B cell (primary cell): ENCODE results near the gene SLC2A4. TPM values are rescaled to one million over a fixed set of nuclear protein-coding genes. Genes with fewer than 3 reads are reported as not detected.
A peak's percentile ranks its signal among the peaks of the same experiment; 100 is the strongest.

ENCODE experiments used
- ATAC-seq: fragments of 200-7000 bp; cut with Tn5 transposase; one replicate; pipeline ENCODE4 v1.10.0; 2021; ENCODE audit warnings: low read depth, mild to moderate bottlenecking, moderate number of reproducible peaks, moderate library complexity
- CTCF ChIA-PET: fragments of 350-600 bp; sonication (Branson Sonifier 250); formaldehyde crosslinking; loops from one replicate; lab custom pipeline; 2021; ENCODE audit warnings: antibody characterized with exemption, inconsistent platforms; lab: Charles Lee
- POLR2A ChIA-PET: fragments of 350-600 bp; sonication (Branson Sonifier 250); formaldehyde crosslinking; loops from one replicate; lab custom pipeline; 2021; ENCODE audit warnings: antibody characterized with exemption; lab: Charles Lee
- DNase-seq: peaks from one replicate; pipeline ENCODE4 v3.0.0; 2013
- H2AFZ ChIP-seq: 2 replicates; pipeline ENCODE4 v1.6.1; 2012; ENCODE audit warnings: mild to moderate bottlenecking, low read depth, low read length; ENCODE audit not compliant: insufficient read depth, poor library complexity, severe bottlenecking
- H3K27ac ChIP-seq, 2 donors: 1 replicate in 1 of 2; 2 replicates in 1 of 2; pipeline ENCODE4 v1.5.1; 2012 to 2013; ENCODE audit warnings: low read length in 2 of 2, mild to moderate bottlenecking in 2 of 2, moderate library complexity in 1 of 2
- H3K27me3 ChIP-seq, 4 experiments: fragments of 200-600 bp in 1 of 4; sonication (generic) in 1 of 4; replicated peaks in 1 of 4; 1 replicate in 2 of 4; 2 replicates in 2 of 4; pipeline versions ENCODE4 v1.6.1 to v1.7.0; 2013 to 2016; ENCODE audit warnings: low read length in 3 of 4, mild to moderate bottlenecking in 2 of 4, mixed read lengths in 1 of 4, moderate library complexity in 1 of 4; ENCODE audit not compliant: insufficient read depth in 4 of 4, control insufficient read depth in 3 of 4; ENCODE audit errors: control extremely low read depth in 1 of 4
- H3K36me3 ChIP-seq, 2 experiments: replicated peaks in 1 of 2; 1 replicate in 1 of 2; 2 replicates in 1 of 2; pipeline versions ENCODE4 v1.6.1 to v1.7.1; 2013; ENCODE audit warnings: low read length in 1 of 2; ENCODE audit not compliant: insufficient read depth in 2 of 2, control insufficient read depth in 1 of 2; ENCODE audit errors: control extremely low read depth in 1 of 2, extremely low read depth in 1 of 2
- H3K4me1 ChIP-seq, 2 donors: fragments of 200-600 bp in 1 of 2; sonication (generic) in 1 of 2; 1 replicate in 1 of 2; 2 replicates in 1 of 2; pipeline versions ENCODE4 v1.5.1 to v1.6.1; 2013 to 2017; ENCODE audit warnings: low read length in 2 of 2; ENCODE audit not compliant: control insufficient read depth in 2 of 2, insufficient read depth in 2 of 2
- H3K4me2 ChIP-seq: replicated peaks from 2 replicates; pipeline ENCODE3; 2012; ENCODE audit warnings: mild to moderate bottlenecking, low read depth, low read length; ENCODE audit not compliant: poor library complexity, severe bottlenecking
- H3K4me3 ChIP-seq, 5 experiments: fragments of 200-600 bp in 1 of 5; sonication (generic) in 1 of 5; 1 replicate in 3 of 5; 2 replicates in 2 of 5; pipeline versions ENCODE4 v1.5.1 to v1.7.0; 2011 to 2016; ENCODE audit warnings: low read length in 4 of 5, mild to moderate bottlenecking in 4 of 5, low read depth in 2 of 5, control low read depth in 1 of 5, moderate library complexity in 1 of 5; ENCODE audit not compliant: insufficient read depth in 1 of 5; ENCODE audit errors: control extremely low read depth in 1 of 5, extremely low read depth in 1 of 5
- H3K79me2 ChIP-seq: fragments of 200-600 bp; sonication (generic); one replicate; pipeline ENCODE4 v1.6.0; 2016; ENCODE audit warnings: low read length; ENCODE audit not compliant: control insufficient read depth, insufficient read depth
- H3K9ac ChIP-seq: fragments of 200-600 bp; sonication (generic); 2 replicates; pipeline ENCODE4 v1.6.1; 2017; ENCODE audit warnings: mild to moderate bottlenecking, low read length, moderate library complexity
- H3K9me3 ChIP-seq, 3 donors: one replicate each; pipeline versions ENCODE4 v1.6.1 to v1.7.1; 2013; ENCODE audit warnings: low read length in 2 of 3; ENCODE audit not compliant: control insufficient read depth in 2 of 3, insufficient read depth in 1 of 3; ENCODE audit errors: control extremely low read depth in 1 of 3
- H4K20me1 ChIP-seq: 2 replicates; pipeline ENCODE4 v1.6.0; 2012; ENCODE audit warnings: mild to moderate bottlenecking, low read length; ENCODE audit not compliant: insufficient read depth, control insufficient read depth, poor library complexity, severe bottlenecking
- H3K27ac Mint-ChIP-seq: one replicate; pipeline ENCODE4 v1.8.0; 2021; ENCODE audit warnings: mixed read lengths
- H3K27me3 Mint-ChIP-seq: one replicate; pipeline ENCODE4 v1.8.0; 2021; ENCODE audit warnings: mixed read lengths
- H3K4me1 Mint-ChIP-seq: one replicate; pipeline ENCODE4 v1.8.0; 2021; ENCODE audit warnings: mixed read lengths
- H3K4me3 Mint-ChIP-seq: one replicate; pipeline ENCODE4 v1.8.0; 2021; ENCODE audit warnings: mixed read lengths
- H3K9me3 Mint-ChIP-seq: one replicate; pipeline ENCODE4 v1.8.0; 2022; ENCODE audit warnings: mixed read lengths; ENCODE audit not compliant: insufficient read depth
- CTCF ChIP-seq: fragments of 200-600 bp; IDR thresholded peaks from one replicate; pipeline ENCODE4 v1.8.0; 2022; ENCODE audit warnings: antibody characterized with exemption, mild to moderate bottlenecking
- EZH2 ChIP-seq: IDR thresholded peaks from 2 replicates; pipeline ENCODE4 v1.6.1; 2012; ENCODE audit warnings: borderline replicate concordance, low read depth, mild to moderate bottlenecking, moderate library complexity, low read length; ENCODE audit not compliant: insufficient read depth, poor library complexity, severe bottlenecking
- WGBS: methylation state at CpG from one replicate; pipeline ENCODE4 v1.1.5; 2013; ENCODE audit warnings: missing lambda C conversion rate; ENCODE audit not compliant: insufficient coverage; 5-methylcytosine and 5-hydroxymethylcytosine counted together
- intact Hi-C: fragments of 100-400 bp; cut with micrococcal nuclease; formaldehyde crosslinking; loops from one replicate; pipeline ENCODE4 v1.10.0; 2022
- polyA plus RNA-seq: library from polyadenylated mRNA; depleted of rRNA; stranded (reverse); fragments of >200 nt; gene quantifications from 2 replicates; pipeline ENCODE4 v1.2.3, GENCODE V29; 2012
- total RNA-seq, 2 donors: library from RNA; stranded (reverse); fragments of 120-200 nt in 1 of 2; gene quantifications; 1 replicate in 1 of 2; 2 replicates in 1 of 2; pipeline versions ENCODE4 v1.2.3 to v1.2.4, GENCODE V29; 2013 to 2022

The SLC2A4 gene
- total and polyA plus RNA-seq, 2 donors (not counting 1 experiment from before 2014, with no cell fraction given) = not detected

GRCh38 chr17:7252176-7253043 lies 29.1 kb upstream of the SLC2A4 start, which contains the start of gene ELP5:
Gene ELP5, plus strand, starts transcription at chr17:7252215. Its CDS starts 336 bp downstream, at chr17:7252551.
- TF ChIP-seq EZH2 (no peak), CTCF (no peak)
- CTCF ChIA-PET = interaction anchor here (0.8 to 1.6 kb wide), 3 partner anchors 11 to 44 kb away, joined by 3 to 6 read pairs (median 3); partner anchors contain the start of gene PHF23

More at GRCh38 chr17:7252176-7253043, 29.1 kb upstream of the SLC2A4 start, which contains the start of gene ELP5:
- H3K9me3 ChIP-seq = no peaks in the 10 kb centered on the region
- peak within 1 kb of the TSS; percentile 94 for H3K9ac ChIP-seq
- Mint-ChIP-seq H3K27ac (peak within 1 kb of the TSS; percentile 100), H3K27me3 (no peaks in the 10 kb centered on the region), H3K4me3 (peak within 1 kb of the TSS; percentile 98), H3K4me1 (peaks cover 44% of the 10 kb centered on the region), H3K9me3 (no peaks in the 10 kb centered on the region)
- ATAC-seq = peak; percentile 64
- H3K36me3 ChIP-seq = peaks cover 6 to 33% of the 10 kb centered on the region in 2 experiments
- peak; percentile 100 for DNase-seq
- H3K27ac ChIP-seq = peak within 1 kb of the TSS; percentile 98 to 100
- H2AFZ ChIP-seq = peak within 1 kb of the TSS; percentile 86
- no peaks in the 10 kb centered on the region for H3K27me3 ChIP-seq
- peaks cover 52% of the 10 kb centered on the region for H3K79me2 ChIP-seq
- peak within 1 kb of the TSS; percentile 69 to 90 (median 78) for H3K4me3 ChIP-seq
- intact Hi-C loops = loop anchor here (1.0 to 5.0 kb wide), 10 partner anchors 38 to 605 kb away; partner anchors contain the start of genes CYB5D1, EIF5A, NAA38 and NEURL4
- under 1% methylated on average over 47 of the region's 55 CpGs for WGBS
- peak within 1 kb of the TSS; percentile 99 for H3K4me2 ChIP-seq
- POLR2A ChIA-PET = interaction anchor here (0.8 to 3.6 kb wide), 5 partner anchors 10 to 375 kb away, joined by 3 to 26 read pairs (median 7); partner anchors contain the start of genes ACADVL, DLG4, GABARAP and NEURL4
- H4K20me1 ChIP-seq = peaks cover 11% of the 10 kb centered on the region
- H3K4me1 ChIP-seq = peaks cover 30 to 33% of the 10 kb centered on the region in 2 donors
